Fibroblast of upper back skin (primary cell): ENCODE measurements around the gene ZBTB37.
"Not testable (repeated sequence)": the region's sequence is repeated elsewhere in the genome, so short reads cannot be mapped to it uniquely, and the experiment has no call there.

Experiments
- DNase-seq: peaks from one replicate; pipeline ENCODE4 v3.0.0-alpha.2; 2013

ZBTB37 gene

DNA sequence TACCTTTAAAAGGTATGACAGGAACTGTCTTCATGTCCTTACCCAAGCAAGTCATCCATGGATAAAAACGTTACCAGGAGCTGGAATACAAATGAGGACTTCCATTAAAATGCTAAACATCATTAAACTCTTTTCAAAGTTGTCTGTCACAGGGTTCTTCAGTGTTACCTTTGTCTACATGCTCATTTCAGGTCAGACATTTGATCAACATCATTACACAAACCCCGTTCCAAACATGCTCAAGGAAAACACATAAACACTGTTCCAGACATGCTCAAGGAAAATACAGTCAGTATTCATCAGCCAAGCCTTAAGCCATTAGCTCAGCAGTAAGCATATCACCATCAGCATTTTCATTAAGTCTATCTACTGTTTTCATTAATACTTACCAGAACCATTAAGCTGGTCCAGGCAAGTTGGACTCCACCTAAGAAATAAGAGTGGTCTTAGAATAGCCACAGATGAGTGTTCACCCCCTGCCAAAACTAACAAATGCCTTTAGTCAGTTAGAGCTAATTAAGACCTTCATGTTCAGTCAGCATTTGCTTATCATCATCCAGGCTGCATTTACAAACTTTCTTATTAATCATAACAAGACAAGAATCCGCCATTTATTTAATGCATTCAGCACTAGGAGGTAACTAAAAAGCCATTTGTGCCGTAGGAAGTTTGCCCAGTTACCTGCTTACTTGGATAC is 2.6 kb upstream of the ZBTB37 start:
- DNase-seq = no peak

DNA sequence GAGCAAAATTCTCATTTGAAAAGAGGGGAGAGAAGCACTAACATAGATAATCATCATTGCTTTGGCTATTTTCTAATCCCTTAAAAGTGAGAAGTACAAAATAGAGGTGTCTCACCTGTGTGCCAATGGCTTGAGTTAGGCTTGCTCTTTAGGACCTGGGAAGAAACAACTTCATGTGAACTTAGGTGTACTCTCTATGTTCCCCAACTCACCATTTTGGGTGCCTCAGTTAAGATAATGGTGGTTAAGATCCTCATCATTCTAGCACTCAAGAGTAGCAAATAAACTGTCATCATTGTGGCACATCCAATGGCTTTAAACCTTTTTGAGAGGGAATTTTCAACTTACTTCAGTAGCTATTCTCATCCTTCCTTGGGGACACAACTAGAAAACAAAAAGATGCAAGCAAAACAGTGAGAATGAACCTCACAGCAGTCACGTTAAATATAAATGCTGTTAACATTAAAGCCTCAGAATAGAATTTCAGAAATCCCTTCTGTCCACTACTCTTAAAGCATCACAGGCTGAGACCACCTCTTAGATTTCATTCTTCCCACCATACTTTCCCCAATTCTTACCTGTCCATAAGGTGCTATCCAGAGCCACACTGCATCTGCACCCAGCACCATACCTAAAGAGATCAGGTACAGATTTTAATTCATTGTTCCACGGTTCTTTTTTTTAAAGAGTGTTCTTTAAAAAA is 1.6 kb upstream of the ZBTB37 start:
- no peak for DNase-seq

DNA sequence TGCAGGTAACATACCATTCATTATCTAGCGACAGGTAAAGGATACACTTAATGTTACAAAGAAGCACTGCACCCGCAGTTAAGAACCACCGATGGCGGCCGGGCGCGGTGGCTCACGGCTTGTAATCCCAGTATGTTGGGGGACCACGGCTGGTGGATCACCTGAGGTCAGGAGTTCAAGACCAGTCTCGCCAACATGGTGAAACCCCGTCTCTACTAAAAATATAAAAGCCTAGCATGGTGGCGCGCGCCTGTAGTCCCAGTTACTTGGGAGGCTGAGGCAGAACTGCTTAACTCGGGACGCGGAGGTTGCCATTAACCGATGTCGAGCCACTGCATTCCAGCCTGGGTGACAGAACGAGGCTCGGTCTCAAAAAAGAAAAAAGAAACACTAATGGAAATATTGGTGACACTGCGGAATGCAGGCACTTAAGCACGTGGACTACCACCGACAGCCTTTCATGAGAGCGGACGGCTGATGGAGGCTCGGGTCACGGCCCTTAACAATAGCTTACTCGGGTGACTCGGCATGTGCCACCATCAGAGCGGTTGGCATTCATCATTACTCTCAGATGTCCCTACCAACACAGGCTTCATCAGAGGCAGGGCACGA is 933 bp upstream of the ZBTB37 start:
- DNase-seq = no peak

DNA sequence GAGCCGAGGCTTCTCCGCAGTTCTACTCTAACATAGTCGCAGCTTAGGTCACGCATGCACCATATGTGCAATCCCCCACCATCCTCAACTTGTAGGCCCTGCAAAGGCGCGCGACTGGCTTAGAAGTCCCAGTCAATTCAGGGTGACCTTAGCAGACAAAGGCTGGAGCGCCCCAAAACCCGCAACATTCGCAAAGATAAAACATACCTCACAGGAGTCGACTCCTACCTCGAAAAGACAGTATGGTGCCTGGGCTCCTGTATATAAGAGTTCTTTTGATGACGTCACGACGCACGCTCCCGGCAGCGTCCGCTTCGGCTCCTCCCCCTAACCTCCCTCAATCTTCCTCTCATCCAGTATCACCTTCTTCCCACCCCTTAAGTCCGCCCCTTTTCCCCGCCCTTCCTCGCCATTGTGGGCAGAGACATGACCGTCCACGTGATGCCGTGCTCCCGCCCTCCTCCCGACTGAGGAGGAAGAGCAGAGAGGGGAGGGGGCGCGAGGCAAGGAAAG is 371 bp upstream of the ZBTB37 start, which contains the start of gene GAS5:
GAS5 (minus strand) TSS at position 237 of the 513 bp plus-strand sequence.
- peak; percentile 100 for DNase-seq

DNA sequence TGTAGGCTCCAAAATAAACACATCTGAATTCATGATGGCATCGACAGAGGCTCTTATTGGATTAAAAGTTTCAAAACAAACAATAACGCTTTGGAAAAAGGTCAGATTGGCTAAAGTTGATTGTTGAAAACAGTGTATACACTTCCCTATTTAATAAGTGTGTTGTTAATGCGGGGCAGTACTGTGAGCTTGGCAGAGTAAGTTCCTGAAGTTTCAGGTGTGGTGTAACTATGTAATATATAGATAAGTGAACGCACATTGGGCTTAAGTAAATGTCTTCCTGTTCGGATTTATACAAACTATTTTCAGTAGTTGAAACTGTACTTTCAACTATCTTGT is 810 bp downstream of the ZBTB37 start:
- DNase-seq = no peak

DNA sequence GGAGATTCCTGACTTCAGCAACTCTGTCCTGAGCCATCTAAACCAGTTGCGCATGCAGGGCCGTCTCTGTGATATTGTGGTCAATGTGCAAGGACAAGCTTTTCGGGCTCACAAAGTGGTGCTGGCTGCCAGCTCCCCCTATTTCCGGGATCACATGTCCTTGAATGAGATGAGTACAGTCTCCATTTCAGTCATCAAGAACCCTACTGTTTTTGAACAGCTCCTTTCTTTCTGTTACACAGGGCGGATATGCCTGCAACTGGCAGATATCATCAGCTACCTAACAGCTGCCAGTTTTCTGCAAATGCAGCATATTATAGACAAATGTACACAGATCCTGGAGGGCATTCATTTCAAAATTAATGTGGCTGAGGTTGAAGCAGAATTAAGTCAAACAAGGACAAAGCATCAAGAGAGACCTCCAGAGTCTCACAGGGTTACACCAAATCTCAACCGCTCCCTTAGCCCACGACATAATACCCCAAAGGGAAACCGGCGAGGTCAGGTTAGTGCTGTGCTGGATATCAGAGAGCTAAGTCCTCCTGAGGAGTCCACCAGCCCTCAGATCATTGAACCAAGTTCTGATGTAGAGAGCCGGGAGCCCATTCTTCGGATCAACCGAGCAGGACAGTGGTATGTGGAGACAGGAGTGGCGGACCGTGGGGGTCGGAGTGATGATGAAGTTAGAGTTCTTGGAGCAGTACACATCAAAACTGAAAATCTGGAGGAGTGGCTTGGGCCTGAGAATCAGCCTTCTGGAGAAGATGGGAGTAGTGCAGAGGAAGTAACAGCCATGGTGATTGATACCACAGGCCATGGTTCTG is 2.3 kb downstream of the ZBTB37 start:
- no peak for DNase-seq

DNA sequence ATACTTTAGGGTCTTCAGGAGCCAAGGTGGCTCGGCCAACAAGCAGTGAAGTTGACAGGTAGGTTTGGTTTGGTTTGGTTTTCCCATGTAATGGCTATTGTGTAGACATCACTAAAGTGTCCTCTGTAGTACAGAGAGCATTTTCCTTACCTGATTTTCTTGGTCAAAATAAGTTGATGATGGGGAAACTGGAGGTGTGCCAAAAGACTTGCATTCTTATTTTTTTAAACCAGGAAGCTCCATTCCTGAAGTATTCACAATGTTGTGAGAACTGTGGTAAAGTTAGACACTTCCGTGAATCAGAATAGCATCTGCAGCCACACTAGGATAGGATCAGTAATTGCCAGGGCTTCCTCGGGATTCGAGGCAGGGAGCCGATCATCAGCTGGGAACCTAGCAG is 2.9 kb downstream of the ZBTB37 start:
- DNase-seq = no peak

DNA sequence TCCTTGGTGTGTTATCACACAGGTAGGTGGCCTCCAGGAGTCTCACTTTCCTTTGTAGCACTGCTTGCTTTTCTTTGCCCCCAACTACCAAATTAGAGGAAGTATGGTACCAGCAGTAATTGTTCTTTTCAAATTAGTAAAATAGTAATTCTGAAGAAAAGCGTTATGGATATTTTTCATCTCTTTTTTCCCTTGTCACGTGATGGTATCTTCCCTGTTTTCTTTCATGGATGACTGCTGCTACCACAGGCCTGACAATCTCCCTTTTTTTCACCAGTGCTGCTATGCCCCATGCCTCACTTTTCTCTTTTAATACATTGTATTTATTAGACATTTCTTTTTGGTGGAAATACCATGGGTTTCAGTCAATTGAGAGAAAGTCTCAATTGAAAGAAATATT is 3.3 kb downstream of the ZBTB37 start:
- no peak for DNase-seq

DNA sequence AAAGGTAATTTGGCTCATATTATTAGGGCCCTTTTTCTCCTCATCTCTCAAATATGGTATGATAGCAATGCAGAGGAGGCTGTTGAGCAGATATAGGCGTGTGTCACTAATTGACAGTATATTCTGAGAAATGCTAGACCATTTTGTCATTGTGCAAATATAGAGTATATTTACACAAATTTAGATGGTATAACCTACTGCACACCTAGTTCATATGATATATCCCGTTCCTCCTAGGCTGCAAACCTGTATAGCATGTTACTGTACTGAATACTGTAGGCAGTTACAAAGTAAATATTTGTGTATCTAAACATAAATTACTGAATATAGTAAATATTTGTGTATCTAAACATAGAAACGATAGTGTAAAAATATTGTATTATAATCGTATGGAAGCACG is 8.6 kb downstream of the ZBTB37 start:
- no peak for DNase-seq

- no peak for DNase-seq
Measured at GRCh38 chr1:173878251-173878650, 10.1 kb downstream of the ZBTB37 start.

- not testable (repeated sequence) for DNase-seq
Measured at GRCh38 chr1:173881117-173881516, 12.9 kb downstream of the ZBTB37 start.

DNA sequence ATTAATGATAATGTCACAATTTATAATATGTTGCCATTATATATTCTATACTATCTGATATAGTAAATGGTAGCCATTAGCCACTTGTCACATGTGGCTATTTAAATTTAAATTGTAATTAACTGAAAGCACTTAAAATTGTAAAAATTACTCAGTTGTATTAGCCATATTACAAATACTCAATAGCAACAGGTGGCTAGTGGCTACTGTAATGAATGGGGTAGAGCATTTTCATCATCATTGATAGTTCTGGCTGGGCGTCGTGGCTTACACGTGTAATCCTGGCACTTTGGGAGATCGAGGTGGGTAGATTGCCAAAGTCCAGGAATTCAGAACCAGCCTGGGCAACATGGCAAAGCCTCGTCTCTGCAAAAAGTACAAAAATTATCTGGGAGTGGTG is 16.5 kb downstream of the ZBTB37 start:
- no peak for DNase-seq

GRCh38 chr1:173886746-173887611 is 18.8 kb downstream of the ZBTB37 start:
- DNase-seq = no peak

DNA sequence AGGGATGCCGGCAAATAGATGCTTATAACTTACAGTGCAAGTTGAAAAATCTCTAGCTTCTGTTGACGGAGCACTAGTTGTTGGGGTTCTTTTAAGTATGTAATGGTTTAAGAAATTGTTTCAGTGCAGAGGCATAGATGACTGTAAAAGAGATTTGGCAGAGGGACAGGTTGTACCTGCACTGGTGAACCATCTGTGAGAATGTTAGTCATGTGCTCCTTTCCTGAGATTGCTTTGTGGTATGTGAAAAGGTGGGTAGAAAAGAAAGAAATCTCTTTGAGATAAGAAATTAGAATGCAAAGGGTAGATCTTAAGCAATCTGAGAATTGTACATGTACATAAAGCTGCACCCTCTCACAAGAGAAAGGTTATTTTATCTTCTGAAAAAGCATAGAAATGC is 19.4 kb downstream of the ZBTB37 start:
- DNase-seq = no peak

GRCh38 chr1:173888749-173889148 is 20.6 kb downstream of the ZBTB37 start:
- no peak for DNase-seq

DNA sequence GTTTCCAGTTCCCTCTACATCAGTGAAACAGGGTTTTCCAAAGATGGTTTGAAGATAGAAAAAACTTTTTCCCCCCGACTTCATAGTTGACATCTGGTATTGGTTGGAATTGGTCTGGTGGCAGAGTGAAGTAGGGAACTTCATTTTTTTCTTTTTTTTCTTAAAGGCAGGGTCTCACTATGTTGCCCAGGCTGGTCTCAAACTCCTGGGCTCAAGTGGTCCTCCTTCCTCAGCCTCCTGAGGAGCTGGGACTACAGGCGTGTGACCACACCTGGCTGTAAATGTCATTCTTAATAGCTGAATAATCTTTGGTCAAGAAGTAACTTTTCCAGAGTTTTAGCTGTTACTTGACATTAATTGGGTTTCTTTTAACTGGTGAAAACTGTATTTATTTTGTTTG is 21.7 kb downstream of the ZBTB37 start:
- DNase-seq = no peak

- DNase-seq = no peak
Measured at GRCh38 chr1:173893611-173894010, 25.4 kb downstream of the ZBTB37 start.

DNA sequence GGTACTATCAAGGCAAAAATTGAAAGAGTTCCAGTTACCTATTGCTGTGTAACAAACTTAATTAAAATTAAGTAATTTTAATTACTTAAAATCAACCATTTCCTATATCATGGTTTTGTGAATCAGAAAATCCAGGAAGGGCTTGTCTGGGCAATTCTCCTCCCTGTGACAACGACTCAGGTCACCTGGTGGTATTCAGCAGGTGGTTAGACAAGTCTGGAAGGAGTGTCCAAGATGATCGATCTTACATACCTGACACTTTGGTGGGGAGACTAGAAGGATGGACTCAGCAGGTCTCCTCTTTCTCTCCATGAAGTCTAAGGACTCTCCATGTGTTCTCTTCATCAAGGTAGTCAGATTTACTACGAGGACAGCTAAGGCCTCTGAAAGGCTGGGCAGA is 26.0 kb downstream of the ZBTB37 start:
- no peak for DNase-seq

GRCh38 chr1:173900427-173900826 is 32.2 kb downstream of the ZBTB37 start:
- no peak for DNase-seq

DNA sequence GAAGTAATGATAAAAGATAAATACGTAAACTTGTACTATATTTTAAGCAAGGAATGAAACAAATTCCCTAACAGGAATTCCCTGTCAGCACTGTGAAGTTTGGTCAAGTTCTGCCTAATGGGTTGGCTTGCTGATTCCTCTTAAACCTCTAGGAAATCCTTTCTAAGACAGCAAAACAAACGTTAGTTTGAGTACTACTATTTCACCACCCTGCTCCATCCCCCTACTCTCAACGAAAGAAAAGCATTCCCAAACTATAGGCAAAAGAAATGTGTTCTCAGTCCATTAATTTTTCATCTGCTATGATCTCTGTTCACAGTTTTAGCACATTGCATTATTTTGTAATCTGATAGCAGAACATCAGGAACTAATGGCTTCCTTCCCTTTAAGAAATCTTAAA is 32.8 kb downstream of the ZBTB37 start:
- no peak for DNase-seq

DNA sequence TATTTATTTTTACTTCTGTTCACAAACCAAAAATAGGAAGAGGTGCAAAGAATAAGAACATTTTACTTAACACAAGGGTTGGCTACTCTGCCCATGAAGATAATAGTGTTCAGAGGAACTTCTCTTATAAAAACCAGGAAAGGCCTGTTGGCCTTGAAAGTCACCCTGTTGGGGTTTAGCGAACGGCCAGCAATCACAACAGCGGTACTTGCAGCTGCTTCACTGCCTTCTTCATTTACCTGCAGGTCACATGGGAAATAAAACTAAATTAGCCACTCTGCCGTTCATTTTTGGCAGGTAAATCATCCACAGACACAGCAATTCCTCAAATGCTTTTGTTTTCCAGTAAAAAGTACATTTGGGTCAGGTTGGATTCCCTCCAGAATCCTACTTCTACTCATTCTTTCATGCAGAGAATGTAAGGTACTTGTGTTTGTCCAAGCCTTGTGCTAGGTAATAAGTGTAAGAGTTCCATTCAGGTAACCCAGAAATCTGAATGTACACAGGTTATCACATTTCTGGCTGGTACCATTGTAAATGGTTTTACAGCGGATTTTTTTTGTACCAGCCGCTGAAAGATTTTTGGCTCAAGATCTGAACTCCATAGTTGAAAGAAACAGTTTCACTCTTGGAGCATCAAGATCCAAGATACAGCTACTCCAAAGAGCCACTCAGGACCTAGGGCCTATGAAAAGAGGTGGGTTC is 35.8 kb downstream of the ZBTB37 start:
- DNase-seq = no peak

- no peak for DNase-seq
Measured at GRCh38 chr1:173913111-173913510, 44.9 kb downstream of the ZBTB37 start.
